C4-2B (cell line): ENCODE measurements around the gene TMCC2.

Experiments used
- CTCF ChIP-seq: fragments of 450-650 bp; conservative IDR thresholded peaks from 2 replicates; pipeline ENCODE4 v1.5.1; 2017; ENCODE audit warnings: mild to moderate bottlenecking
- ZFX ChIP-seq: fragments of 450-650 bp; IDR thresholded peaks from 2 replicates; pipeline ENCODE4 v1.6.1; 2017

DNA sequence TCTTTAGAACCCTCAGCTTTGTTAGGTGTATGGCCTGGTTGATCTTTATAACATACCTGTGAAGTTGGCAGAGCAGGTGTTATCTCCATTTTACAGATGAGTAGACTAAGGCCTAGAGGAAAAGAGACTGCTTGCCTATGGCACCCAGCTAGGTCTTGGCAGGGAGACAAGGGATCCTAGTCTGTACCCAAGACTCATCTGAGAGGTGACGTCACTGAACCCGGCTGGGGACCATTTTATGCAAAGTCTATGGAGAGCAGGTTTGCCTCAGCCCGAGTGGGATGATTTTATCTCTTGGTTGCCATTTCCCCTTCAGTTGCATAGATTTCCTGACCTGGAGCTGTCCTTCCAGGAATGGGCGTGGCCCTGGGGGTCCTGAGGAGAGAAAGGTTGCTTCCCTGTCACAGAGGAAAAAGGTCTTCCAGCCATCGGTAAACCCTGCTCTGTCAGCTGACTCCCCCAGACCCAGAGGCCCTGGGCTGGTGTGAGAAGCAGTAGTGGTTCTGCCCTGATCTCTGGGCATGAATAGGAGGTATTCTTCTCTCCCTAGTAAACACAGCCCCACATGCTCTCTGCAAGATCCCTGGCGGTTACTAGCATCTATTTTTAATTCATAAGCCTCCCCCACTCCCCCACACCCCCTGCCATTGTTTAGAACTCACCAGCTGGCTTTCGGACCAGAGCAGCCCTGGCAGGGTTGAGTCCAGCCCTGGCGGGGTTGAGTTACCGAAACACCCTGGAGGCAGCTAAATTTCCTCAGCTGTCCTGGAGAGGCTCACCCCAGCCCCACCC lies 19.6 kb downstream of the TMCC2 start:
- TF ChIP-seq CTCF (no peak), ZFX (no peak)
